NK-92 treated with Interleukin-12 subunit alpha and Interleukin-12 subunit beta, amount 100 ng/mL, for 24 hours (cell line): ENCODE results near the gene KCNE1.
"Not testable (repeated sequence)": the region's sequence is repeated elsewhere in the genome, so short reads cannot be mapped to it uniquely, and the experiment has no call there.

Experiments used
- DNase-seq: peaks from one replicate; lab custom pipeline; 2025; lab: John Stamatoyannopoulos, UW

Gene KCNE1

GRCh38 chr21:34407294-34407693 is 104.7 kb downstream of the KCNE1 start:
- DNase-seq: not testable (repeated sequence)

- not testable (repeated sequence) for DNase-seq
Measured at GRCh38 chr21:34406676-34407075, 105.3 kb downstream of the KCNE1 start.

GRCh38 chr21:34406102-34406501 is 105.9 kb downstream of the KCNE1 start:
- DNase-seq: not testable (repeated sequence)

- DNase-seq: not testable (repeated sequence)
Measured at GRCh38 chr21:34405686-34406085, 106.3 kb downstream of the KCNE1 start.

- not testable (repeated sequence) for DNase-seq
Measured at GRCh38 chr21:34404742-34405141, 107.3 kb downstream of the KCNE1 start.

- DNase-seq: not testable (repeated sequence)
Measured at GRCh38 chr21:34400522-34400921, 111.5 kb downstream of the KCNE1 start.
